Measurements from ENCODE around the gene KDM4D. TPM values are rescaled to one million over a fixed set of nuclear protein-coding genes. Genes with fewer than 3 reads are reported as not detected.

Gene KDM4D
- total RNA-seq, 1 experiment from 2014 or later, result 1.2 TPM

DNA sequence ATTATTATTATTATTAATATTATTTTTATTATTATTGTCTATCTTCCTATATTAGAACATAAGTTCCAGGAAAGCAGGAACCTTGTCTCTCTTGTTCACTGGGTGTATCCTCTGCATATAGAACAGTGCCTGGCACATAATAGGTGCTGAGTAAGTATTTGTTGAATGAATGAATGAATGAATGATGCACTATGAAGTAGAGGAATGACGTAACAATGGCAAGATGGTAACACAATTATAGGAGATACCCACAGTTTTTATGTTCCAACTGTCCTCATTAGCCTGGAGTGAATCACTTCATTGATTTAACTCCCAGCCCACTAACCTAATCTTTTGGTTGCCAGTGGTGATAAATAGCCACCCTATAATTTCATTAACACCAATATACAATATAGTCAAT lies 2.1 kb downstream of the KDM4D start:
- Mint-ChIP-seq H3K27me3 (ENCODE audit: insufficient read depth, unreplicated experiment) (no peaks in the 10 kb centered on the region), H3K9me3 (ENCODE audit: unreplicated experiment) (no peaks in the 10 kb centered on the region), H3K36me3 (ENCODE audit: insufficient read depth, unreplicated experiment) (peaks cover 20% of the 10 kb centered on the region), H3K4me1 (ENCODE audit: low read depth, unreplicated experiment) (peaks cover 17% of the 10 kb centered on the region), H3K27ac (ENCODE audit: unreplicated experiment) (no peak overlapping the region), H3K4me3 (ENCODE audit: unreplicated experiment) (peak overlapping the region; percentile 89)
- Histone ChIP-seq H3K36me3 (ENCODE audit: control insufficient read depth, insufficient read depth, low read length) (0 out of 2 replicates have a peak, but pooled peaks cover 2% of the 10 kb centered on the region), H3K27me3 (replicated peaks; ENCODE audit: control insufficient read depth, insufficient read depth, low read length) (no peaks in the 10 kb centered on the region), H3K4me3 (ENCODE audit: low read depth, low read length) (no peak overlapping the region), H3K9me3 (no peaks in the 10 kb centered on the region), H3K4me1 (peaks cover 9% of the 10 kb centered on the region; the same call in 1 of the 2 replicates)
- no TSS peak for BruUV-seq (replicated peaks)
- CTCF ChIA-PET, result no interaction called here
- POLR2A ChIA-PET, result no interaction called here
- DNase-seq, result no peak
- intact Hi-C loops (cut with micrococcal nuclease; ENCODE audit: unreplicated experiment), result no loop called here
- TF ChIP-seq, protein P1, sequence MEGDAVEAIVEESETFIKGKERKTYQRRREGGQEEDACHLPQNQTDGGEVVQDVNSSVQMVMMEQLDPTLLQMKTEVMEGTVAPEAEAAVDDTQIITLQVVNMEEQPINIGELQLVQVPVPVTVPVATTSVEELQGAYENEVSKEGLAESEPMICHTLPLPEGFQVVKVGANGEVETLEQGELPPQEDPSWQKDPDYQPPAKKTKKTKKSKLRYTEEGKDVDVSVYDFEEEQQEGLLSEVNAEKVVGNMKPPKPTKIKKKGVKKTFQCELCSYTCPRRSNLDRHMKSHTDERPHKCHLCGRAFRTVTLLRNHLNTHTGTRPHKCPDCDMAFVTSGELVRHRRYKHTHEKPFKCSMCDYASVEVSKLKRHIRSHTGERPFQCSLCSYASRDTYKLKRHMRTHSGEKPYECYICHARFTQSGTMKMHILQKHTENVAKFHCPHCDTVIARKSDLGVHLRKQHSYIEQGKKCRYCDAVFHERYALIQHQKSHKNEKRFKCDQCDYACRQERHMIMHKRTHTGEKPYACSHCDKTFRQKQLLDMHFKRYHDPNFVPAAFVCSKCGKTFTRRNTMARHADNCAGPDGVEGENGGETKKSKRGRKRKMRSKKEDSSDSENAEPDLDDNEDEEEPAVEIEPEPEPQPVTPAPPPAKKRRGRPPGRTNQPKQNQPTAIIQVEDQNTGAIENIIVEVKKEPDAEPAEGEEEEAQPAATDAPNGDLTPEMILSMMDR (IDR thresholded peaks at IDR 0.05; ENCODE audit: insufficient read depth in 1 of 2, low read depth in 1 of 2, low read length in 1 of 2, severe bottlenecking in 1 of 2, unreplicated experiment in 1 of 2), result no peak

DNA sequence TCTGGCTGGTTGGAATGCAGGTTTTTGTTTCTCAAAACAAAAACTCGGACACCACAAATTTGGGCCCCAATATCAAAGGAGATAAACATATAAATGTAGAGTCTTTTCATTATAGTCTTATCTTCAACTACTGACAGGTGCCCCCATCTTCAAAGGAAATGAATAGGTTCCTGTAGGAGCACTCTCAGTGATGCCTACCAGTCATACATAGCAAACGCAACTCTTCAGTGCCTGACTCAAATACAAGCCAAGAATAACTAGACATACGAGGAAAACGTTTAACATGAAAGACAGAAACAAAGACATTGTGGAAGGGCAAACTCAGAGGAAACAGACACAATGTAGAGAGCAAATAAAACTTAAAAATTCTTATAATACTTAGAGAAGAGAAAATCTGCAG lies 13.9 kb downstream of the KDM4D start:
- Histone ChIP-seq H3K27me3 (replicated peaks; ENCODE audit: control insufficient read depth, insufficient read depth, low read length) (no peaks in the 10 kb centered on the region), H3K36me3 (ENCODE audit: control insufficient read depth, insufficient read depth, low read length) (no peaks in the 10 kb centered on the region), H3K4me3 (ENCODE audit: low read depth, low read length) (no peak overlapping the region), H3K4me1 (no peaks in the 10 kb centered on the region), H3K9me3 (no peaks in the 10 kb centered on the region)
- DNase-seq, result no peak
- Mint-ChIP-seq H3K36me3 (ENCODE audit: insufficient read depth, unreplicated experiment) (no peaks in the 10 kb centered on the region), H3K27ac (ENCODE audit: unreplicated experiment) (no peak overlapping the region), H3K4me3 (ENCODE audit: unreplicated experiment) (no peak overlapping the region), H3K4me1 (ENCODE audit: low read depth, unreplicated experiment) (no peaks in the 10 kb centered on the region), H3K9me3 (ENCODE audit: unreplicated experiment) (no peaks in the 10 kb centered on the region), H3K27me3 (ENCODE audit: insufficient read depth, unreplicated experiment) (peaks cover 19% of the 10 kb centered on the region)
- TF ChIP-seq, protein P1 (IDR thresholded peaks at IDR 0.05; ENCODE audit: insufficient read depth in 1 of 2, low read depth in 1 of 2, low read length in 1 of 2, severe bottlenecking in 1 of 2, unreplicated experiment in 1 of 2), result no peak
- POLR2A ChIA-PET, result no interaction called here
- intact Hi-C loops (cut with micrococcal nuclease; ENCODE audit: unreplicated experiment), result no loop called here
- CTCF ChIA-PET, result no interaction called here
- BruUV-seq (replicated peaks), result no TSS peak

DNA sequence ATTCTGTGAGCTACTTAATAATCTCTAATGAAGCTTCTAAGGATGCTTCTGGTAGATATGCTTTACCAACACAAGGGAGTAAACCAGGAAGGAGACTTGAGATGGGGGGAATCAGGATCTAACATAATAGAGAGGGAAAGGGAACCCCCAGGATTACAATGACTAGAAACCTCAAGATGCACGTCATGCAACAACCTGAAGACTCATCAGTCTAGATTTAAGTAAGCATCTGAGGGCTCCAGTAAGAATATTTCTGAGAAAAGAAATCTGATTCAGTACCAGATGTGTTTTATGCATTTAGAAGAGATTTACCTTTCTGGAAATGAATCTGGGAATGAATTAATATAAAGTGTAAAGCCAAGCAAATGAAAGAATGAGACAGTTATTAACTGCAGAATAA lies 15.2 kb downstream of the KDM4D start:
- POLR2A ChIA-PET, result no interaction called here
- CTCF ChIA-PET, result no interaction called here
- no peak overlapping the region for H3K4me3 Mint-ChIP-seq (ENCODE audit: unreplicated experiment)
- H3K4me1 ChIP-seq, result no peaks in the 10 kb centered on the region
- DNase-seq, result no peak
- no peaks in the 10 kb centered on the region for H3K27me3 ChIP-seq (replicated peaks; ENCODE audit: control insufficient read depth, insufficient read depth, low read length)
- TF ChIP-seq, protein P1 (IDR thresholded peaks at IDR 0.05; ENCODE audit: insufficient read depth in 1 of 2, low read depth in 1 of 2, low read length in 1 of 2, severe bottlenecking in 1 of 2, unreplicated experiment in 1 of 2), result no peak
- H3K9me3 Mint-ChIP-seq (ENCODE audit: unreplicated experiment), result no peaks in the 10 kb centered on the region
- no peak overlapping the region for H3K27ac Mint-ChIP-seq (ENCODE audit: unreplicated experiment)
- H3K4me3 ChIP-seq (ENCODE audit: low read depth, low read length), result no peak overlapping the region
- peaks cover 19% of the 10 kb centered on the region for H3K27me3 Mint-ChIP-seq (ENCODE audit: insufficient read depth, unreplicated experiment)
- intact Hi-C loops (cut with micrococcal nuclease; ENCODE audit: unreplicated experiment), result no loop called here
- no peaks in the 10 kb centered on the region for H3K9me3 ChIP-seq
- no TSS peak for BruUV-seq (replicated peaks)
- H3K36me3 ChIP-seq (ENCODE audit: control insufficient read depth, insufficient read depth, low read length), result no peaks in the 10 kb centered on the region
- no peaks in the 10 kb centered on the region for H3K36me3 Mint-ChIP-seq (ENCODE audit: insufficient read depth, unreplicated experiment)
- H3K4me1 Mint-ChIP-seq (ENCODE audit: low read depth, unreplicated experiment), result no peaks in the 10 kb centered on the region
